GM23248 (cell line): ENCODE measurements around the gene NDUFB6. TPM values are rescaled to one million over a fixed set of nuclear protein-coding genes. Genes with fewer than 3 reads are reported as not detected.
"Not testable (repeated sequence)": the region's sequence is repeated elsewhere in the genome, so short reads cannot be mapped to it uniquely, and the experiment has no call there.

Experiments
- DNase-seq: peaks from one replicate; pipeline ENCODE4 v3.0.0-alpha.2; 2015
- H2AFZ ChIP-seq: fragments of 200-600 bp; sonication (generic); 2 replicates; pipeline ENCODE4 v1.6.1; 2016; ENCODE audit warnings: antibody characterized with exemption
- H3F3A ChIP-seq: fragments of 200-600 bp; sonication (generic); 2 replicates; pipeline ENCODE4 v1.6.1; 2016; ENCODE audit warnings: mild to moderate bottlenecking, antibody characterized with exemption, mixed run types; ENCODE audit not compliant: insufficient read depth
- H3K27ac ChIP-seq: fragments of 200-600 bp; sonication (generic); 2 replicates; pipeline ENCODE4 v1.5.1; 2016; ENCODE audit warnings: mild to moderate bottlenecking
- H3K27me3 ChIP-seq: fragments of 200-600 bp; sonication (generic); replicated peaks from 2 replicates; pipeline ENCODE4 v1.6.1; 2016; ENCODE audit warnings: mild to moderate bottlenecking; ENCODE audit not compliant: insufficient read depth
- H3K36me3 ChIP-seq: fragments of 200-600 bp; sonication (generic); 2 replicates; pipeline ENCODE4 v1.6.1; 2016; ENCODE audit warnings: low read depth, mild to moderate bottlenecking
- H3K4me1 ChIP-seq: fragments of 200-600 bp; sonication (generic); 2 replicates; pipeline ENCODE4 v1.6.1; 2016; ENCODE audit warnings: mild to moderate bottlenecking; ENCODE audit not compliant: insufficient read depth
- H3K4me2 ChIP-seq: fragments of 200-600 bp; sonication (generic); one replicate; pipeline ENCODE4 v1.6.1; 2016; ENCODE audit warnings: mild to moderate bottlenecking; ENCODE audit not compliant: unreplicated experiment
- H3K4me3 ChIP-seq: fragments of 200-600 bp; sonication (generic); 2 replicates; pipeline ENCODE4 v1.5.1; 2016; ENCODE audit warnings: mild to moderate bottlenecking
- H3K79me2 ChIP-seq: fragments of 200-600 bp; sonication (generic); 2 replicates; pipeline ENCODE4 v1.6.1; 2016; ENCODE audit warnings: mild to moderate bottlenecking; ENCODE audit not compliant: insufficient read depth
- H3K9ac ChIP-seq: fragments of 200-600 bp; sonication (generic); 2 replicates; pipeline ENCODE4 v1.6.1; 2016; ENCODE audit warnings: mild to moderate bottlenecking
- H3K9me2 ChIP-seq: fragments of 200-600 bp; sonication (generic); 2 replicates; pipeline ENCODE4 v1.6.1; 2016; ENCODE audit warnings: mixed run types, mild to moderate bottlenecking, moderate library complexity; ENCODE audit not compliant: insufficient read depth
- H3K9me3 ChIP-seq: fragments of 200-600 bp; sonication (generic); one replicate; pipeline ENCODE4 v1.6.1; 2017; ENCODE audit warnings: low read depth
- H4K20me1 ChIP-seq: fragments of 200-600 bp; sonication (generic); 2 replicates; pipeline ENCODE4 v1.6.0; 2016; ENCODE audit not compliant: insufficient read depth
- EZH2 ChIP-seq: fragments of 200-600 bp; sonication (generic); IDR thresholded peaks from 2 replicates; pipeline ENCODE4 v1.6.1; 2018; ENCODE audit warnings: antibody characterized with exemption, mild to moderate bottlenecking; ENCODE audit not compliant: insufficient read depth, poor library complexity, severe bottlenecking
- EZH2phosphoT487 ChIP-seq: fragments of 200-600 bp; sonication (generic); IDR thresholded peaks from 2 replicates; pipeline ENCODE4 v1.6.1; 2018; ENCODE audit warnings: antibody characterized with exemption, moderate library complexity, mild to moderate bottlenecking, low read depth; ENCODE audit not compliant: insufficient read depth
- WGBS, 2 experiments: methylation state at CpG; one replicate each; pipeline ENCODE4 v1.1.6; 2015 to 2017; ENCODE audit warnings: low lambda C conversion rate in 2 of 2, low coverage in 1 of 2; ENCODE audit errors: missing lambda C conversion rate in 2 of 2; 5-methylcytosine and 5-hydroxymethylcytosine counted together
- in situ Hi-C: fragments of 300-500 bp; cut with MboI; formaldehyde crosslinking; loops from 2 replicates; pipeline ENCODE4 v1.15.0; 2020
- polyA plus RNA-seq: library from polyadenylated mRNA; unstranded; fragments of >200 nt; fragmentation: Nextera tagmentation; extraction: Ambion mirVana; gene quantifications from 2 replicates; pipeline ENCODE4 v1.2.1, GENCODE V29; 2016
- total RNA-seq: library from RNA; depleted of rRNA; stranded (reverse); fragments of >200 nt; shearing (Covaris generic); gene quantifications from 2 replicates; pipeline ENCODE4 v1.2.3, GENCODE V29; 2014

Gene NDUFB6
- total and polyA plus RNA-seq, 2 experiments from 2014 or later: 31.8 to 172 TPM

DNA sequence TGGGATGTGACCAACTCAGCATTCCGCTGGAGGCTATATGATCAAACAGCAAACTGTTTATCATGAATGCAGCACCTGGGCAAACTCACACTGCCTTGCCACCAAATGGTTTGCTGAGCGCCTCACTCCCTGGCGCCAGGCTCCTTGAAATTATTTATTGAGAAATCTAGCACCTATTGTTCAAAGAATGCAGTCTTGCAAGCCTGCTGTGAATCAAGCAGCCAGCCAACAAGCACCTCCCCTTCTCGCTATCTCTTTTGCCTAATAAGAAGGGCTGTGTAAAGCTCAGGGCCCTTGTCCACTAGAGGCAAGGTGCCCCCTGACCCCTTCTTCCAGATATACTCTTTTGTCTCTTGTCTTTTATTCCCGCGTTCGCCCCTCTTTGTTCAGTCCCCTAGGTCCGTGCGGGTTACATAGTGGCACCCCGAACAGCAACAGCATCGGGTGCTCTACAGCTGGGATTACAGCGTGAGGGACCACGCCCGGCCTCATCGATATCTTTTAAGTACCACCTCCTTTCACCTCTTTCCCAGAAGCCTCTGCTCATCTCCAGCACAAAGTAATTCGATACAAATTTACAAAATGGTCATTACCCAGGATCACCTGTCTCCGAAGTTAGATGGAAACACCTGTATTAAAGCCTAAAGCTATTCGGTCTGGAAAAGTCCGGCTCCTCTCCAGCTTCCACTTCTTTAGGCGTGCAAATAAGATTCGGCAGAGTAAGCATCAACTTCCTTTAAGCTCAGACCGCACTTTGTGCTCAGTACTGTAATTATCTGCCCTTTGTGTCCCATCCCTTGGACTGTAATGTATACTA lies 47.9 kb downstream of the NDUFB6 start:
- DNase-seq: peak; percentile 48

DNA sequence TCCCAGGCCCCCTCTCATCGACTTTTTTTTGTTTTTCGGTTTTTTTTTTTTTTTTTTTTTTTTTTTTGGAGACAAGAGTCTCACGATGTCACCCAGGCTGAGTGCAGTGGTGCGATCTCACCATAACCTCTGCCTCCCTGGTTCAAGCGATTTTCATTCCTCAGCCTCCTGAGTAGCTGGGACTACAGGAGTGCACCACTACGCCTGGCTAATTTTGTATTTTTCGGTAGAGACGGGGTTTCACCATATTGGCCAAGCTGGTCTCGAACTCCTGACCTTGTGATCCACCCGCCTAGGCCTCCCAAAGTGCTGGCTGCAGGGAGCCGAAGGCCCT lies 48.4 kb downstream of the NDUFB6 start:
- Histone ChIP-seq H3K4me3 (peak overlapping the region; percentile 86), H3K4me2 (peak overlapping the region; percentile 90), H3K79me2 (peaks cover 32% of the 10 kb centered on the region), H2AFZ (peak overlapping the region; percentile 98), H3K4me1 (peaks cover 15% of the 10 kb centered on the region)
- H3K9me2 ChIP-seq, H3K27ac ChIP-seq, H3K27me3 ChIP-seq, H3K36me3 ChIP-seq, H3K9ac ChIP-seq, H3K9me3 ChIP-seq, DNase-seq, in situ Hi-C loops, H3F3A ChIP-seq, H4K20me1 ChIP-seq: not testable (repeated sequence)
- WGBS, 2 experiments: 78 to 85% methylated on average over 11 of the region's 11 CpGs

More for the DNA sequence above, 47.9 kb downstream of the NDUFB6 start:
- TF ChIP-seq EZH2: no peak
- no peak for TF ChIP-seq EZH2phosphoT487
- H3K4me2 ChIP-seq: peak overlapping the region; percentile 90
- peaks cover 8% of the 10 kb centered on the region; the same call in 1 of the 2 replicates for H3F3A ChIP-seq
- H3K9ac ChIP-seq: peak overlapping the region; percentile 80
- peaks cover 32% of the 10 kb centered on the region for H3K79me2 ChIP-seq
- no peaks in the 10 kb centered on the region for H3K36me3 ChIP-seq
- H3K4me3 ChIP-seq: peak overlapping the region; percentile 86
- in situ Hi-C loops: no loop called here
- 31 to 37% methylated on average over 22 of the region's 22 CpGs for WGBS, 2 experiments
- H3K27ac ChIP-seq: peak overlapping the region; percentile 66
- H2AFZ ChIP-seq: peak overlapping the region; percentile 98
- H3K9me2 ChIP-seq: no peaks in the 10 kb centered on the region
- no peaks in the 10 kb centered on the region for H4K20me1 ChIP-seq
- no peaks in the 10 kb centered on the region for H3K27me3 ChIP-seq
- H3K4me1 ChIP-seq: peaks cover 15% of the 10 kb centered on the region
- H3K9me3 ChIP-seq: no peaks in the 10 kb centered on the region

DNA sequence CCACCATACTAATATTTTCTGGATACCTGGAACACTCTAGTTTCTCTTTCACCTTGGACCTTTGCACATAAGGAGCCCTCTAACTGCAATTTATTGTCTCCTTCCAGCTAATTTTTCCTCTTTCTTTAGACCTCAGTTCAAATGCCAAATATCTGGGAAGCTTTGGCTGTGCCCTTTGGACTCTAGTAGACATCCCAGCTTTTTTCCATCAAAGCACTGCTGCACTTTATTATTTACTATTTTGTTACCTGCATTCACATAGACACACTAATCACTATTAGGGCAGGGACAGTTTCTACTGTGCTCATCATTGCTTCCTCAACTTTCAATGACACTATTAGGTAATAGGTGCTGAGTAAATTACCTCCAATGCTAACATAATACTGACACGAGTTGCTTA lies 49.0 kb downstream of the NDUFB6 start:
- Histone ChIP-seq H3K36me3 (no peaks in the 10 kb centered on the region), H3K9me2 (no peaks in the 10 kb centered on the region), H3K4me3 (no peak overlapping the region), H3K27me3 (no peaks in the 10 kb centered on the region), H3K9me3 (no peaks in the 10 kb centered on the region), H3K9ac (no peak overlapping the region), H3F3A (peaks cover 4% of the 10 kb centered on the region; the same call in 1 of the 2 replicates), H3K4me1 (peaks cover 15% of the 10 kb centered on the region), H4K20me1 (no peaks in the 10 kb centered on the region), H3K4me2 (no peak overlapping the region), H3K79me2 (peaks cover 32% of the 10 kb centered on the region), H2AFZ (no peak overlapping the region), H3K27ac (no peak overlapping the region)
- 100% methylated on average over 1 of the region's 1 CpG for WGBS, 2 experiments
- in situ Hi-C loops: no loop called here
- TF ChIP-seq EZH2 (no peak), EZH2phosphoT487 (no peak)
- DNase-seq: no peak

DNA sequence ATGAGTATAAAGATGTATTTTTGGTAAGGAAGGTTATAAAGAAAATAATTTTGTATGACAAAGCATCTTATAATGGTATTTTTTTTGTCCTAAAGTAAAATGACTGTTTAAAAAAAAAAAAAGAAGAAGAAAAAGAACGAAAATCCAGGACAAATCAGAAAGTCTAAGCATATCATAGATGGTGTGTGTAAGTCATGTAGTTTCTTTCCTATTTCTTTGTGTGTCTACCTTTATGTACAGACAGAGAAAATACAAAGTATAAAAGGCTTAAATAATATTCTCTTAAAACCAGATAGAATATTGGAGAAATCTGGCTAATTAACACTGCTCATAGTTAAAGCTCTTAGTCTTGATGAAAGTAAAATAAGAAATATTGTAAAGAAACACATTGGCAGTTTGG lies 54.7 kb downstream of the NDUFB6 start:
- Histone ChIP-seq H2AFZ (no peak overlapping the region), H3K9me2 (no peaks in the 10 kb centered on the region), H3K4me2 (no peak overlapping the region), H4K20me1 (no peaks in the 10 kb centered on the region), H3K9me3 (peaks cover 3% of the 10 kb centered on the region), H3K4me1 (no peaks in the 10 kb centered on the region; the same call in 1 of the 2 replicates), H3K79me2 (peaks cover 16% of the 10 kb centered on the region; the same call in 1 of the 2 replicates), H3K4me3 (no peak overlapping the region), H3F3A (no peaks in the 10 kb centered on the region), H3K9ac (no peak overlapping the region), H3K27ac (no peak overlapping the region), H3K36me3 (no peaks in the 10 kb centered on the region), H3K27me3 (no peaks in the 10 kb centered on the region)
- DNase-seq: no peak
- WGBS, 2 experiments: 93 to 97% methylated on average over 1 of the region's 1 CpG
- in situ Hi-C loops: no loop called here
- TF ChIP-seq EZH2 (no peak), EZH2phosphoT487 (no peak)
